OCI-LY1 (cell line): Measurements from ENCODE around the gene ZNF117.

Source experiments
- EZH2 ChIP-seq: fragments of 200-600 bp; sonication (generic), shearing (Covaris generic); IDR thresholded peaks from 2 replicates; pipeline ENCODE4 v1.8.0; 2017; ENCODE audit warnings: borderline replicate concordance, mixed run types, mild to moderate bottlenecking, antibody characterized with exemption, low read length, moderate library complexity, mixed read lengths
- TF ChIP-seq, protein P1 (sequence below): fragments of 200-600 bp; sonication (generic), shearing (Covaris generic); IDR thresholded peaks from 2 replicates; pipeline ENCODE4 v1.5.1; 2017; ENCODE audit warnings: mild to moderate bottlenecking, antibody characterized with exemption, low read length, moderate library complexity, mixed read lengths

GRCh38 chr7:64993901-64994300 is 3.1 kb upstream of the ZNF117 start:
- TF ChIP-seq, protein P1, sequence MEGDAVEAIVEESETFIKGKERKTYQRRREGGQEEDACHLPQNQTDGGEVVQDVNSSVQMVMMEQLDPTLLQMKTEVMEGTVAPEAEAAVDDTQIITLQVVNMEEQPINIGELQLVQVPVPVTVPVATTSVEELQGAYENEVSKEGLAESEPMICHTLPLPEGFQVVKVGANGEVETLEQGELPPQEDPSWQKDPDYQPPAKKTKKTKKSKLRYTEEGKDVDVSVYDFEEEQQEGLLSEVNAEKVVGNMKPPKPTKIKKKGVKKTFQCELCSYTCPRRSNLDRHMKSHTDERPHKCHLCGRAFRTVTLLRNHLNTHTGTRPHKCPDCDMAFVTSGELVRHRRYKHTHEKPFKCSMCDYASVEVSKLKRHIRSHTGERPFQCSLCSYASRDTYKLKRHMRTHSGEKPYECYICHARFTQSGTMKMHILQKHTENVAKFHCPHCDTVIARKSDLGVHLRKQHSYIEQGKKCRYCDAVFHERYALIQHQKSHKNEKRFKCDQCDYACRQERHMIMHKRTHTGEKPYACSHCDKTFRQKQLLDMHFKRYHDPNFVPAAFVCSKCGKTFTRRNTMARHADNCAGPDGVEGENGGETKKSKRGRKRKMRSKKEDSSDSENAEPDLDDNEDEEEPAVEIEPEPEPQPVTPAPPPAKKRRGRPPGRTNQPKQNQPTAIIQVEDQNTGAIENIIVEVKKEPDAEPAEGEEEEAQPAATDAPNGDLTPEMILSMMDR = no peak
- TF ChIP-seq EZH2 = no peak
